Adipocyte (in vitro differentiated cells): Measurements from ENCODE around the gene TAS2R16.

Experiments
- DNase-seq: peaks from one replicate; pipeline ENCODE4 v3.0.0-alpha.2; 2015; ENCODE audit warnings: low read depth
- H3K27me3 ChIP-seq: replicated peaks from 2 replicates; pipeline ENCODE4 v1.7.0; 2013; ENCODE audit warnings: mild to moderate bottlenecking, low read length, moderate library complexity; ENCODE audit not compliant: control insufficient read depth, insufficient read depth
- H3K36me3 ChIP-seq: 2 replicates; pipeline ENCODE4 v1.7.0; 2013; ENCODE audit warnings: low read length, mild to moderate bottlenecking, moderate library complexity; ENCODE audit not compliant: control insufficient read depth, insufficient read depth, severe bottlenecking
- H3K4me1 ChIP-seq: 2 replicates; pipeline ENCODE4 v1.7.0; 2013; ENCODE audit warnings: mild to moderate bottlenecking, low read length, moderate library complexity; ENCODE audit not compliant: control insufficient read depth, insufficient read depth
- H3K4me3 ChIP-seq: 2 replicates; pipeline ENCODE4 v1.7.0; 2013; ENCODE audit warnings: mild to moderate bottlenecking, low read length, moderate library complexity
- H3K9ac ChIP-seq: 2 replicates; pipeline ENCODE4 v1.7.0; 2013; ENCODE audit warnings: mild to moderate bottlenecking, low read length, moderate library complexity
- H3K9me3 ChIP-seq: 2 replicates; pipeline ENCODE4 v1.7.0; 2013; ENCODE audit warnings: mild to moderate bottlenecking, low read length, moderate library complexity; ENCODE audit not compliant: control insufficient read depth

TAS2R16 gene

DNA sequence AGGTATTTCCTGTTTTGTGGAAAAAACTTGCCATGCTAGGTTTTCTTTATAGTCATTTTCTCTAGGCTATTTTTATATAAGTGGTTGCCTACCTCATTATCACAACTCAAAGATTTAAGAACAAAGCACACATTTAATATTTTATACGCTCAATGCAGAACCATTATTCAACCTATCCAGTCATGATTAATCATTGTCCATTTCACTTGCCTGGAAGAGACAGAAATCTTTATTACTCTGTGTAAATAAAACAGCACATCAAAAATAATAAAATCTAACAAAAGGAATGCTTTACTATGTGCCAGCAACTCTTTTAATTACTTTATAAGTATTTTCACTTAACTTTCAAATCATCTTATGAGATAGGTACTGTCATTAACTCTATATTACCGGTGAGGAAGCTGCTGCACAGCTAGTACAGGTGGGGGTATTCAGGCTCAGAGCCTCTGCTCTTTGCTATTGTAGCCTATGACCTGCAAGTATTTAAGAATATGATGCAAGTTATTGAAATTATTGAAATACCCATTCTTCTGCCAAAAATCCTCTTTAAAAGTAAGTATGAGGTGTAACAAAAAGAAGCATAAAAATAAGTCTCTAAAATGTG lies 16.4 kb upstream of the TAS2R16 start:
- H3K9ac ChIP-seq: no peak overlapping the region
- DNase-seq: no peak
- H3K9me3 ChIP-seq: peaks cover 8% of the 10 kb centered on the region
- H3K27me3 ChIP-seq: no peaks in the 10 kb centered on the region
- H3K4me1 ChIP-seq: peaks cover 11% of the 10 kb centered on the region
- no peaks in the 10 kb centered on the region for H3K36me3 ChIP-seq
- H3K4me3 ChIP-seq: no peak overlapping the region

DNA sequence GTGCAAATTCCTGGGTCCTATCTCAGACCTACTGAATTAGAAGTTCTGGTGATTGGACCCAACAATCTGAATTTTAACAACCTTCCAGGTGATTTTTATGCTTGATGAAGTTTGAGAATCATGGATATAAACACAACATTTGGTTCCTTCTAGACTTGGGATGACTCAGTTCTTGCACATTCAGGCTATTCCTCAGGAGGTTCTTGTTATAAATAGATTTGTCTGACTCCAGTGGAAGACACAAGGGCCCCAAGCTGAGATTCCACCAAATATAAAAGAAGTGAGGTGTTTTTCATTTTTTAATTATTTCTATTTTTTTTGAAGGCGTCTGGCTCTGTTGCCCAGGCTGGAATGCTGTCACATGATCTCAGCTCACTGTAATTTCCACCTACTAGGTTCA lies 9.4 kb upstream of the TAS2R16 start:
- H3K9ac ChIP-seq: no peak overlapping the region
- H3K4me1 ChIP-seq: peaks cover under 1% of the 10 kb centered on the region
- DNase-seq: peak; percentile 3
- peaks cover 8% of the 10 kb centered on the region for H3K9me3 ChIP-seq
- H3K36me3 ChIP-seq: no peaks in the 10 kb centered on the region
- no peaks in the 10 kb centered on the region for H3K27me3 ChIP-seq
- H3K4me3 ChIP-seq: no peak overlapping the region

DNA sequence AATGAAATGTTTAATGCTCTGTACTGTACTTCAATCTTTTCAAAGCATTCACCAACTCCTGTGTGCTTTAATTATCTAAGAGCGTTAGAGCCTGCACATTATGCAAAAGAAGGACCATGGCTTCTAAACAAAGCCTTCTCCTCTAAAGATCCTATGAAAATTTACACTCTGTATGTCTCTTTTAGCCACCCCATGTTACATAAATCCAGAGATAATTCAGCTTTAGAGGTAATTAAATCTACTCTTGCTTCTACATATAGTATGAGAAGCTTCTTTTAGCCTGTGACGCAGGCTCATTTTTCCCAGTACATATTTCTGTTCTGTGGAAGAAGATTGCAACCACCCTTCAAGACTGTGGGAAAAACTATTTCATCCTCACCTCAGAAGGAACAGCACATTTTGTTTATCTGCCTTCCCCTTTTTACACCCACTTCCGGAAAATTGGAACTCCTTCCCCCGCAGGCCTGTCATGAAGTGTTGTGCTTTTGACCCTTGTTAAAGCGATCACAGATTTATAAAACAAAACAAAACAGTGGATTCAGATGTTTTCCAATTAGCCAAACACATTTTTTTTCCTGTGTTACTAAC lies 8.1 kb upstream of the TAS2R16 start:
- Histone ChIP-seq H3K4me1 (peaks cover 7% of the 10 kb centered on the region), H3K27me3 (no peaks in the 10 kb centered on the region), H3K9me3 (no peaks in the 10 kb centered on the region), H3K9ac (no peak overlapping the region), H3K36me3 (no peaks in the 10 kb centered on the region), H3K4me3 (no peak overlapping the region)
- no peak for DNase-seq

DNA sequence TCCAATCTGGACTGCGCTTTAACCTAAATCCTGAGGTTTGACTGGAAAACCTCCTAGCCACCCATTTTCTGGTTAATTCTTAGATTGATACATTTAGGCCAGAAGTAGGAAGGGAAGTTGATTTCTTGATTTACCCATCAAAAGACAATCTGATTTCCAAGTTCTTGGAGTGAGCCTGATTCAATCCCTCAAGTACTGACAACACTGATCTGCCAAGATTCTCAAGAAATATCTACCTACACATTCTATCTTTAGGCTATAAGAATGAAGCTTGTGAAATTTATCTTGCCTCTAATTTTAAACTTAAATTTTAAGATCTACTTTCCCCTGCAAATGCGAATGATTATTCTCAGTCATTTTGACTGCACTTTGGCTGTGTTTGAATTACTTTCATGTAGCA lies 5.9 kb downstream of the TAS2R16 start:
- H3K27me3 ChIP-seq: no peaks in the 10 kb centered on the region
- H3K9ac ChIP-seq: no peak overlapping the region
- DNase-seq: no peak
- H3K9me3 ChIP-seq: no peaks in the 10 kb centered on the region
- H3K4me3 ChIP-seq: no peak overlapping the region
- H3K4me1 ChIP-seq: no peaks in the 10 kb centered on the region
- no peaks in the 10 kb centered on the region for H3K36me3 ChIP-seq

DNA sequence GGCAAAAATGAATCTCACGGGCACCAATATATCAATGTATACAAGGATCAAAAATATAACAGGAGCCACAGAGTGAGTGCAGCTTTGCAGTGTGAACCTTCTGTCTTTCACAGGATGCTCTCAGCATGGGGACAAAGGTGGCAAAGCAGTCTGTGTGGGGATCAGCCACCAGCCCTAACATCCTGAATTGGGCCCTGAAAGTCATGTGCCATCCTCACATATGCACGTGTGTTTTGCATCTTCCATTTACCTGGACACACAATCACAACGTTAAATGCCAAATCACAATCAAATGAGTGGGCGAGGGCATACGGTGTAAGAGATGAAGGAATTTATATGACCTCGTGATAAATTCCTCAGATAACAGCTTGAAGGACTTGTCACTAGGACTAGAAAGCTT lies 6.5 kb downstream of the TAS2R16 start:
- Histone ChIP-seq H3K9ac (no peak overlapping the region), H3K27me3 (no peaks in the 10 kb centered on the region), H3K36me3 (no peaks in the 10 kb centered on the region), H3K4me3 (no peak overlapping the region), H3K9me3 (no peaks in the 10 kb centered on the region), H3K4me1 (no peaks in the 10 kb centered on the region)
- DNase-seq: no peak

DNA sequence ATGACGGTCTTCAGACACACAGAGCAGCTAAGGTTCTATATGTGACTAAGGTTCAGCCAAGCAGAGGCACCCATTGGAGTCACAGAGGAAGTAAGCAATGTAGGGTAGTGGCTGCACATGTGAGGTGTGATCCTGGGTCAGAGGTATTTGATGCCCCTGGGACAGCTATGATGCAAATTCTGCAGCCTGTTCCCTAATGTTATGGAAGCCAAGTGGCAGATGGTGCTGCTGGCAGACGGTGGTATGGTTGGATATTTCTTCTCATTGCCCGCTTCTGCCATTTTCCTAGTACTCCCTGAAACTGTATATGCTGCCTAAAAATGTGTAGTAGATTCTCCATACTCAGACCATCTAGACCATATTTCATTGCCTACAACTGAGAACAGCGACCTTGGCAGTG lies 7.2 kb downstream of the TAS2R16 start:
- Histone ChIP-seq H3K27me3 (no peaks in the 10 kb centered on the region), H3K36me3 (no peaks in the 10 kb centered on the region)
- DNase-seq: no peak

DNA sequence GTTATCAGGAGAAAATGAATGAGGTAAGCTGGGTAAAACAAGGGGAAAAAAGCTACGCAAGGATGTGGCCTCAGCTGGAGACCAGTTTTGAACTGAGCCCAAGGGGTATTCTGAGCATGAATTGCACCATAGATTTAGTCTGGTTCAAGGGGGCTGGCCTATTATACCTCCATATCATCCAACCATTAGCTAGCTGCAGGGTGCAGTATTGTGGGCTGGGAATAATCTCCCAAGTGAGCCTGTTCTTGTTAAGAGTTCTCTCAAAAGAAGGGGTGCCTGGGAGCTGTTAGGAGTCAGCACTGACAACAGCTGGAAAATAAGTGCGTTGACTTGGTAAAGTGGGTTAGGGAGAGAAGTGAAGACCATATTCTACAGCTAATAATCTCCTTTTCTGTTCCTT lies 8.0 kb downstream of the TAS2R16 start:
- Histone ChIP-seq H3K36me3 (no peaks in the 10 kb centered on the region), H3K4me3 (no peak overlapping the region), H3K9ac (no peak overlapping the region), H3K9me3 (no peaks in the 10 kb centered on the region), H3K4me1 (no peaks in the 10 kb centered on the region), H3K27me3 (no peaks in the 10 kb centered on the region)
- DNase-seq: no peak

More for the DNA sequence above, 7.2 kb downstream of the TAS2R16 start:
- Histone ChIP-seq H3K4me1 (no peaks in the 10 kb centered on the region), H3K4me3 (no peak overlapping the region), H3K9ac (no peak overlapping the region), H3K9me3 (no peaks in the 10 kb centered on the region)

DNA sequence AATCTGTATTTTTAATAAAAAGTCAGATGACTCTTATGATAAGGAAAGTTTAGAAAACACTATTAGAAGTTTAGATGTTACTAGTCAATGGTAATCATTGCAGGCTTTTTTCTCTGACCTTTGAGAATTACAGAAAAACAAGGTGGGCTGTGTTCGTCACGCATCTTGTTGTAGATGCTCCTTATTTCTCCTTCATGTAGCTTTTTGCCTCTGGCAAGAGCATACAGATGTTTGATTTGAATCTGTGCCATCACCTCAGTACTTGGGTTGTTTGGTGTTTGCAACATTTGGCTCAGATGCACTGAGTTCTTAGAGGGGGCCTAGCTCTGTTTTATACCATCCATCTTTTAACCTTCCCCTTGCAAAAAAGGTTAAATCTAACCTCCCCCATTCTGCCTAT lies 11.5 kb downstream of the TAS2R16 start:
- H3K9me3 ChIP-seq: no peaks in the 10 kb centered on the region
- H3K4me1 ChIP-seq: no peaks in the 10 kb centered on the region
- peak; percentile 29 for DNase-seq
- no peak overlapping the region for H3K9ac ChIP-seq
- H3K36me3 ChIP-seq: no peaks in the 10 kb centered on the region
- no peak overlapping the region for H3K4me3 ChIP-seq
- H3K27me3 ChIP-seq: no peaks in the 10 kb centered on the region

DNA sequence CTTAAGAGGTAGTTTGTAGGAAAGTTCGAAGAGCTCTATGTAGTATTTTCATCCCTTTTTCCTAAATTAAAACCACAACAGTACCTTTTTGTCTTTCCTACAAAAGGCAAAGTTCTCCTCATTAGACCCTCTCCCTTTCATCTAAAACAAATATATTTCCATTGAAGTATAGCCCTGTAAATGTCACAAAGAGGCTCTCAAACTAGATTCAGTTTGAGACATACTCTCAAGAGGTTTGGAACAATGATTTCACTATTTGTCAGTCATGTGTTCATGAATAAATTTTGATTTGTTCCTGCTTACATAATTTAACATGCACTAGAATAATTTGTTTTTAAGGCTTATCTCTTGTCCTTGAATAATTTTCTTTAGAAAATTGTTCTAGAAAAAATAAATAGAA lies 12.2 kb downstream of the TAS2R16 start:
- no peak for DNase-seq
- Histone ChIP-seq H3K4me1 (no peaks in the 10 kb centered on the region), H3K36me3 (no peaks in the 10 kb centered on the region), H3K9me3 (no peaks in the 10 kb centered on the region), H3K9ac (no peak overlapping the region), H3K4me3 (no peak overlapping the region), H3K27me3 (no peaks in the 10 kb centered on the region)

DNA sequence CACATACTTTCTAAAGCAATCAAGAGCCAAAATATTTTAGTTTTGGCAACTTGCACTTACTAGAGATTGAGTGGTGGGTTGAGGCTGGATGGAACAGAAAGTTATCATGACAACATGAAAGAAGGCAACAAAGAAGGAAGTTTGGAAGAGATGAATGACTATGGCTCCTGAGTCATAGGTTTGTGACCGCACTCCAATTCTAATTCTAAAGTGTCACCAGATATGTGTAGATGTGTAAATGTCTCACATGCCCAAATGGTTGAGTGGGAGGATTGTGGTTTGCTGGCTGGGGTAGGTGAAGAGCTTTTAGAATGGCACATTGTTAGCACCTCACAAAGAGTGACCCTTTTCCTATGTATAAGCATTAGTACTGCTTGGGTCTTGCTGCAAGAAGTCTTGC lies 20.2 kb downstream of the TAS2R16 start:
- H3K9me3 ChIP-seq: no peaks in the 10 kb centered on the region
- no peaks in the 10 kb centered on the region for H3K36me3 ChIP-seq
- no peaks in the 10 kb centered on the region for H3K4me1 ChIP-seq
- no peaks in the 10 kb centered on the region for H3K27me3 ChIP-seq
- no peak overlapping the region for H3K9ac ChIP-seq
- DNase-seq: no peak
- no peak overlapping the region for H3K4me3 ChIP-seq

DNA sequence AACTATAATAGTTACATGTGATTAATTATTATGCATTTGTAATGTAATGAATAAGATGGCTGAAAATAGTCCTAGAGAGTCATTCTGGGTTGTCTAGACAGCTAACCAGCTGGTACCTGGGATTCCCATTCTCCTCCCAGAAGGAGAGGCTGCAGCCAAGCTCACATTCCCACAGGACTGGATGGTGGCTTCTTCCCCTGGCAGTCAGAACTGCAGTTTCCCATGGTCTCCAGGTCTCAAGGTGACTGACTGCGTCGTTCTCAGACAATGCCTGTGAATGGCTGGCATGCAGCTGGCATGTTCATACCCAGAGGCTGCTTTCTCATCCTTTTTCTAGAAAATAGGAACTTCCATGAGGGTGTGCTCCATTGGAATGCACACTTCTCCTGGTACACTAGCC lies 21.3 kb downstream of the TAS2R16 start:
- no peak overlapping the region for H3K9ac ChIP-seq
- no peak overlapping the region for H3K4me3 ChIP-seq
- H3K9me3 ChIP-seq: no peaks in the 10 kb centered on the region
- no peaks in the 10 kb centered on the region for H3K4me1 ChIP-seq
- H3K36me3 ChIP-seq: no peaks in the 10 kb centered on the region
- H3K27me3 ChIP-seq: no peaks in the 10 kb centered on the region
- DNase-seq: no peak

DNA sequence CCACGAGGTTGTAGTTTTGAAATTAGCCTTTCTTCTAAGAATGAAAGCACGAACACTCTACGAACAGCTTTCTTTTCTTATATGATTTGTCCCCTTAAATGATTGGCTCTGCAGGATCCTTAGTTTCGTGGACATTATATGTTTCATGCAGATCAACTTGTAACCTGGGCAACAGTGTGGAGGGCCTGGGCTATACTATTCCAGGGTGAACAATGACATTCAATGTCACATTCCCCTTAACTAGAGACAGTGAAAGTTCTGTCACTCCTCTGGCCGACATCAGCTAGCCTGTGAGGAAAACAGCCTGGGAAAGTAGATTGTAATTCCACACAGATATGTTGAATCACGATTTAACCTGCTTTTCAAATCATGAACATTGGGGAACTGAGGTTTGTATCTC lies 23.4 kb downstream of the TAS2R16 start:
- Histone ChIP-seq H3K9ac (no peak overlapping the region), H3K4me1 (no peaks in the 10 kb centered on the region), H3K4me3 (no peak overlapping the region), H3K27me3 (no peaks in the 10 kb centered on the region), H3K36me3 (no peaks in the 10 kb centered on the region), H3K9me3 (no peaks in the 10 kb centered on the region)
- DNase-seq: no peak
